Activated naive CD4-positive, alpha-beta T cell treated with Interleukin-2 at 50 U/mL for 16 hours (primary cell): ENCODE measurements around the gene SH2D3A.
"Not testable (repeated sequence)": the region's sequence is repeated elsewhere in the genome, so short reads cannot be mapped to it uniquely, and the experiment has no call there.

Experiments
- DNase-seq: peaks from one replicate; pipeline ENCODE4 v3.0.0-alpha.2; 2020

Gene SH2D3A

GRCh38 chr19:6788896-6789295 lies 21.7 kb upstream of the SH2D3A start:
- DNase-seq, result no peak

- DNase-seq, result no peak
These were observed 20.2 kb upstream of the SH2D3A start for GRCh38 chr19:6787393-6787792.

- no peak for DNase-seq
These were observed 12.0 kb upstream of the SH2D3A start for GRCh38 chr19:6779206-6779605.

GRCh38 chr19:6778386-6778785 lies 11.2 kb upstream of the SH2D3A start:
- DNase-seq, result no peak

- DNase-seq, result no peak
These were observed 10.2 kb upstream of the SH2D3A start for GRCh38 chr19:6777434-6777833.

GRCh38 chr19:6776999-6777398 lies 9.8 kb upstream of the SH2D3A start:
- DNase-seq, result no peak

GRCh38 chr19:6776045-6776444 lies 8.8 kb upstream of the SH2D3A start:
- not testable (repeated sequence) for DNase-seq

- DNase-seq, result no peak
These were observed 7.8 kb upstream of the SH2D3A start for GRCh38 chr19:6774821-6775707.

- peak; percentile 64 for DNase-seq
These were observed 6.2 kb upstream of the SH2D3A start for GRCh38 chr19:6773323-6773931.

GRCh38 chr19:6772866-6773322 lies 5.7 kb upstream of the SH2D3A start:
- DNase-seq, result no peak

GRCh38 chr19:6772028-6772865 lies 5.0 kb upstream of the SH2D3A start, which contains the start of gene VAV1:
VAV1 (plus strand) TSS chr19:6772708; CDS start chr19:6772808, 100 bp downstream.
- peak; percentile 76 for DNase-seq

GRCh38 chr19:6771648-6772027 lies 4.4 kb upstream of the SH2D3A start:
- not testable (repeated sequence) for DNase-seq

- no peak for DNase-seq
These were observed 1.9 kb upstream of the SH2D3A start for GRCh38 chr19:6769006-6769619.

GRCh38 chr19:6768236-6768785 lies 1.1 kb upstream of the SH2D3A start:
- peak; percentile 11 for DNase-seq

- no peak for DNase-seq
These were observed 216 bp downstream of the SH2D3A start for GRCh38 chr19:6767081-6767356.

- peak; percentile 11 for DNase-seq
These were observed 716 bp downstream of the SH2D3A start for GRCh38 chr19:6766357-6767080.

- no peak for DNase-seq
These were observed 1.4 kb downstream of the SH2D3A start for GRCh38 chr19:6765738-6766356.

GRCh38 chr19:6762253-6762797 lies 4.9 kb downstream of the SH2D3A start:
- DNase-seq, result not testable (repeated sequence)

- no peak for DNase-seq
These were observed 6.1 kb downstream of the SH2D3A start for GRCh38 chr19:6761053-6761676.

GRCh38 chr19:6760606-6761005 lies 6.6 kb downstream of the SH2D3A start:
- DNase-seq, result no peak
